ENCODE measurements around the gene DOCK4.

GRCh38 chr7:111877931-111878330, 328.3 kb downstream of the DOCK4 start:
- no peak for TF ChIP-seq CTCF (conservative IDR thresholded peaks at IDR 0.05)
- no peak for TF ChIP-seq ZFX (IDR thresholded peaks at IDR 0.05)

Data from C4-2B (cell line).